Upper lobe of left lung (tissue), 6 donors: ENCODE results near the gene ZBTB5. TPM values are rescaled to one million over a fixed set of nuclear protein-coding genes. Genes with fewer than 3 reads are reported as not detected.

ENCODE experiments used
- ATAC-seq, 2 donors: fragments of 200-7000 bp; cut with Tn5 transposase; one replicate each; pipeline ENCODE4 v1.9.1; 2022; ENCODE audit warnings: mild to moderate bottlenecking in 2 of 2, moderate library complexity in 2 of 2; ENCODE audit not compliant: low FRiP score in 2 of 2
- DNase-seq, 2 donors: peaks; one replicate each; pipeline ENCODE4 v3.0.0-alpha.2; 2019 to 2020
- H3K27ac ChIP-seq, 4 donors: fragments of 200-600 bp; sonication (generic); one replicate each; pipeline ENCODE4 v1.5.1; 2016 to 2019
- H3K27me3 ChIP-seq, 4 donors: fragments of 200-600 bp; sonication (generic); one replicate each; pipeline ENCODE4 v1.5.1; 2017 to 2019
- H3K36me3 ChIP-seq, 4 donors: fragments of 200-600 bp; sonication (generic); one replicate each; pipeline ENCODE4 v1.5.1; 2016 to 2019
- H3K4me1 ChIP-seq, 4 donors: fragments of 200-600 bp; sonication (generic); one replicate each; pipeline ENCODE4 v1.5.1; 2018 to 2019
- H3K4me3 ChIP-seq, 4 donors: fragments of 200-600 bp; sonication (generic); one replicate each; pipeline ENCODE4 v1.5.1; 2017 to 2019; ENCODE audit warnings: mild to moderate bottlenecking in 2 of 4, moderate library complexity in 1 of 4
- H3K9me3 ChIP-seq, 4 donors: fragments of 200-600 bp; sonication (generic); one replicate each; pipeline ENCODE4 v1.5.1; 2018 to 2019
- EP300 ChIP-seq, 4 donors: sonication (generic); formaldehyde crosslinking; IDR thresholded peaks; one replicate each; pipeline ENCODE4 v1.5.1; 2017; ENCODE audit warnings: antibody characterized with exemption in 4 of 4, control low read depth in 2 of 4
- POLR2A ChIP-seq, 4 donors: fragments of 450-650 bp; IDR thresholded peaks; one replicate each; pipeline ENCODE4 v1.5.1; 2016 to 2017; ENCODE audit warnings: antibody characterized with exemption in 4 of 4, mild to moderate bottlenecking in 2 of 4
- POLR2AphosphoS5 ChIP-seq, 2 donors: sonication (generic); formaldehyde crosslinking; IDR thresholded peaks; one replicate each; pipeline ENCODE4 v1.5.1; 2017; ENCODE audit warnings: antibody characterized with exemption in 2 of 2
- WGBS, 2 donors: methylation state at CpG; one replicate each; pipeline ENCODE4 v1.1.5; 2017 to 2018; 5-methylcytosine and 5-hydroxymethylcytosine counted together
- total RNA-seq, 6 donors: library from RNA; depleted of rRNA in 4 of 6; stranded (reverse); fragments of >200 nt in 4 of 6; gene quantifications; one replicate each; pipeline versions ENCODE4 v1.1.0 to v1.2.1, GENCODE V29; 2016 to 2021
- TF ChIP-seq, protein P1 (sequence below), 6 experiments: fragments of 450-650 bp in 4 of 6; fragments of 200-600 bp in 2 of 6; sonication (generic) in 2 of 6; IDR thresholded peaks; one replicate each; pipeline ENCODE4 v1.5.1; 2016 to 2019; ENCODE audit warnings: antibody characterized with exemption in 6 of 6
- donor health status: DM: no; HTN: no; CAD: no; lungs with moderate emphysema.
- donor health status: DM: no; HTN: yes; CAD: no; lungs with severe emphysema.

The ZBTB5 gene
- total RNA-seq, 6 donors from 2014 or later: 7.9 to 15.0 (median 10.0) TPM

DNA sequence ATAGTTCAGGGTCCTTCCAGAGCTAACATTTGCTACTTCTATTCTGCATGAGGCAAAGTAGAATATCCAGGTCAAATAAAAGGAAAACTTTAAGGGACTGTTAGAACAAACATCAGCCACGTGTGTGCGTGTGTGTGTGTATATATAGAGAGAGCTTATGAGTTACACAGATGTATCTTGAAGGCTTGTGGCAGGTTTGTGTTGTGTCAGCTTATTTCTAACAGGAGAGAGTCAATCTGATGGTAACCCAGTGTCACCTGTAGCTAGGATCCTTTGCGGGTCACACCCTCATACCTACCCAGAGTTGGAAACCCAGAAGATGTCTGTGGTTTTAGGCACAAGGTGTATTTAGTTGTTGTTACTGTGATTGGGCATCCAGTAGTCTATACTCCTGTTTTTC lies 33.2 kb upstream of the ZBTB5 start:
- no peak overlapping the region for H3K4me3 ChIP-seq
- H3K27me3 ChIP-seq: no peaks in the 10 kb centered on the region
- H3K36me3 ChIP-seq: peaks cover 7 to 93% (median 67%) of the 10 kb centered on the region in 4 donors
- 58 to 72% methylated on average over 3 of the region's 3 CpGs for WGBS, 2 donors
- ATAC-seq (no peak), DNase-seq (no peak)
- H3K9me3 ChIP-seq: no peaks in the 10 kb centered on the region
- no peaks in the 10 kb centered on the region for H3K4me1 ChIP-seq
- no peak overlapping the region for H3K27ac ChIP-seq
- TF ChIP-seq EP300 (IDR thresholded peaks at IDR 0.05) (no peak), POLR2A (IDR thresholded peaks at IDR 0.05) (no peak), POLR2AphosphoS5 (IDR thresholded peaks at IDR 0.05) (no peak)
- TF ChIP-seq, protein P1, sequence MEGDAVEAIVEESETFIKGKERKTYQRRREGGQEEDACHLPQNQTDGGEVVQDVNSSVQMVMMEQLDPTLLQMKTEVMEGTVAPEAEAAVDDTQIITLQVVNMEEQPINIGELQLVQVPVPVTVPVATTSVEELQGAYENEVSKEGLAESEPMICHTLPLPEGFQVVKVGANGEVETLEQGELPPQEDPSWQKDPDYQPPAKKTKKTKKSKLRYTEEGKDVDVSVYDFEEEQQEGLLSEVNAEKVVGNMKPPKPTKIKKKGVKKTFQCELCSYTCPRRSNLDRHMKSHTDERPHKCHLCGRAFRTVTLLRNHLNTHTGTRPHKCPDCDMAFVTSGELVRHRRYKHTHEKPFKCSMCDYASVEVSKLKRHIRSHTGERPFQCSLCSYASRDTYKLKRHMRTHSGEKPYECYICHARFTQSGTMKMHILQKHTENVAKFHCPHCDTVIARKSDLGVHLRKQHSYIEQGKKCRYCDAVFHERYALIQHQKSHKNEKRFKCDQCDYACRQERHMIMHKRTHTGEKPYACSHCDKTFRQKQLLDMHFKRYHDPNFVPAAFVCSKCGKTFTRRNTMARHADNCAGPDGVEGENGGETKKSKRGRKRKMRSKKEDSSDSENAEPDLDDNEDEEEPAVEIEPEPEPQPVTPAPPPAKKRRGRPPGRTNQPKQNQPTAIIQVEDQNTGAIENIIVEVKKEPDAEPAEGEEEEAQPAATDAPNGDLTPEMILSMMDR (IDR thresholded peaks at IDR 0.05): no peak

DNA sequence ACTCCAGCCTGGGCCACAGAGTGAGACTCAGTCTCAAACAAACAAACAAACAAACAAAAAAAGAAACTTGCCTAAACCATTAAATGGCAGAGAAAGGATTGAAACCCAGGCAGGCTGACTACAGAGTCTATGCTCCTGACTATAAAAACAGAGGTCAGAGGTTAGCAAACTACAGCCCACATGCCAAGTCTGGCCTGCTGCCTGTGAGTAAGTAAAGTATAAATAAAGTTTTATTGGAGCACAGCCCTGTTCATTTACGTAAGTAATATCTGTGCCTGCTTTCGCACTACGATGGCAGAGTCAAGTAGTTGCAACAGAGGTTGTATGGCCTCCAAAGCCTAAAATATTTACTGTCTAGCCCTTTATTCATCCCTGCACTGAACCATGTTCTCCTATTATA lies 32.1 kb upstream of the ZBTB5 start:
- no peak for TF ChIP-seq EP300 (IDR thresholded peaks at IDR 0.05)
- TF ChIP-seq POLR2AphosphoS5 (IDR thresholded peaks at IDR 0.05): no peak
- TF ChIP-seq, protein P1 (IDR thresholded peaks at IDR 0.05): no peak
- TF ChIP-seq POLR2A (IDR thresholded peaks at IDR 0.05): no peak
- peaks cover 7 to 93% (median 64%) of the 10 kb centered on the region in 4 donors for H3K36me3 ChIP-seq
- 95 to 100% methylated on average over 3 of the region's 3 CpGs for WGBS, 2 donors
- H3K9me3 ChIP-seq: no peaks in the 10 kb centered on the region
- no peak for DNase-seq
- no peak overlapping the region for H3K4me3 ChIP-seq
- no peaks in the 10 kb centered on the region for H3K27me3 ChIP-seq
- H3K4me1 ChIP-seq: no peaks in the 10 kb centered on the region
- H3K27ac ChIP-seq: no peak overlapping the region
- ATAC-seq: no peak

DNA sequence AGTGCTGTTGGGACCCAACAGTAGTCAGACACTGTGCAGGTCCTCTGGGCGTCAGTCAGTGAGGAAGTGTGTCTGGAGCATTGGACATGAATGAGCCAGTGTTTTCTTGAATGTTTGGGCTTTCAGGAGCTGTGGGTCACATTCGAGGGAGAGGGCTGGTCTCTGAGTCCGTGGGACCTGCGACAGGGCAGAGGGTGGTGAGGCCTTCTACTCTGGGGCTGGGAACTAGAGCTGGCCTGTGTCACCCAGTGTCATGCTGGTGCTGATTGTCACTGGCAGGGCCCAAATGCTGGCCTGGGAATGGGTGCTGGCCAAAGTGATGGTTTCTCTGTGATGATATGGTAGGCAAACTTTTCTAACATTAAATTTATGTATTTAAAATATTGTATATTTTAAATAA lies 30.8 kb upstream of the ZBTB5 start:
- no peak for ATAC-seq
- Histone ChIP-seq H3K27ac (no peak overlapping the region), H3K4me3 (no peak overlapping the region), H3K36me3 (peaks cover 3 to 93% (median 53%) of the 10 kb centered on the region in 4 donors), H3K4me1 (no peaks in the 10 kb centered on the region), H3K9me3 (no peaks in the 10 kb centered on the region), H3K27me3 (no peaks in the 10 kb centered on the region)
- TF ChIP-seq POLR2A (IDR thresholded peaks at IDR 0.05) (no peak), EP300 (IDR thresholded peaks at IDR 0.05) (no peak), POLR2AphosphoS5 (IDR thresholded peaks at IDR 0.05) (no peak)
- TF ChIP-seq, protein P1 (IDR thresholded peaks at IDR 0.05): no peak
- 70 to 77% methylated on average over 4 of the region's 4 CpGs for WGBS, 2 donors
- no peak for DNase-seq

DNA sequence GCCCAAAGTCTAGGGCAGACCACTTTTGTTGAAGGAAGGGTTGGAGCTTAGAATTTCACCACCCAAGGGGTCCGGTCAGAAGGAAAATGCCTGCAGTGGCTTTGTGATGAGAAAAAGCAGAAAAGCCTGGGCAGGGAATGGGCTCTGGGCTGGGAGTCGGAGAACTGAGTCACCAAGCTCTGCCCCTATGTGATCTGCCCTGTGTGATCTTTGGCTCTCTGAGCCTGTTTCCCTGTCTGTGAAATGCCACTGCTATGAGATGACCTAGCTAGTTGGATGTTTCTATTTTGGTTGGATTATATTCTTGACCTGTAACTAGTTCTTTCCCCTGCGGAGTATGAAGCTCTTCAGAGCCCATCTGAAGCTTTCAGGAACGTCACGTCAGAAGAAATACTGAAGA lies 30.3 kb upstream of the ZBTB5 start:
- no peak for DNase-seq
- no peaks in the 10 kb centered on the region for H3K9me3 ChIP-seq
- no peak overlapping the region for H3K4me3 ChIP-seq
- TF ChIP-seq POLR2A (IDR thresholded peaks at IDR 0.05) (no peak), EP300 (IDR thresholded peaks at IDR 0.05) (no peak), POLR2AphosphoS5 (IDR thresholded peaks at IDR 0.05) (no peak)
- TF ChIP-seq, protein P1 (IDR thresholded peaks at IDR 0.05): no peak
- H3K27ac ChIP-seq: no peak overlapping the region
- ATAC-seq: no peak
- no peaks in the 10 kb centered on the region for H3K4me1 ChIP-seq
- 96 to 100% methylated on average over 5 of the region's 5 CpGs for WGBS, 2 donors
- H3K27me3 ChIP-seq: no peaks in the 10 kb centered on the region
- peaks cover 0 to 91% (median 49%) of the 10 kb centered on the region in 4 donors for H3K36me3 ChIP-seq

DNA sequence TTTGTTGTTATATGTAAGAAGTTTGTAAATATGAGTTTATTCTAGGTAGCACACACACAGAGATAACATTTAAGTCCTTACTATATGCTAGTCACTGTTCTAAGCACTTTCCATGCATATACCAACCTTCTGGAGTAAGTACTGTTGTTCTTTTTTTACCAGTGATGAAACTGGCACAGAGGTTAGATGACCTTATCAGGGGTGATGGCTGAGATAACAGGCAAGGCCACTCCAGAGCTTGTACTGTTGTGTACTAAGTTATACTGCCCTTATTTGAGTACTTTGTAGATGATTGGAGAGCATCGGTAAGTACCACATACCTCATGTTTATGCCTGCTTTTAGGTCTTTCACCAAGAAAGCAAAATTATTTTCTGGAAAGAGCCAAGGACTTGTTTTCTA lies 26.7 kb upstream of the ZBTB5 start:
- H3K27ac ChIP-seq: no peak overlapping the region
- 81 to 88% methylated on average over 1 of the region's 1 CpG for WGBS, 2 donors
- peaks cover 4 to 79% (median 33%) of the 10 kb centered on the region in 4 donors for H3K36me3 ChIP-seq

More for the DNA sequence above, 26.7 kb upstream of the ZBTB5 start:
- Histone ChIP-seq H3K27me3 (no peaks in the 10 kb centered on the region), H3K9me3 (no peaks in the 10 kb centered on the region), H3K4me3 (no peak overlapping the region), H3K4me1 (peaks cover 3 to 7% (median 6%) of the 10 kb centered on the region in 4 donors)
- DNase-seq (no peak), ATAC-seq (no peak)
- TF ChIP-seq, protein P1 (IDR thresholded peaks at IDR 0.05): no peak
- TF ChIP-seq POLR2AphosphoS5 (IDR thresholded peaks at IDR 0.05) (no peak), POLR2A (IDR thresholded peaks at IDR 0.05) (no peak), EP300 (IDR thresholded peaks at IDR 0.05) (no peak)
